ENCODE data around the gene XAGE2. TPM values are rescaled to one million over a fixed set of nuclear protein-coding genes. Genes with fewer than 3 reads are reported as not detected.

XAGE2 gene
- polyA plus RNA-seq, 1 experiment: not detected

GRCh38 chrX:52359614-52360232 lies 9.1 kb upstream of the XAGE2 start:
- Histone ChIP-seq H3K9me3 (ENCODE audit: control insufficient read depth, insufficient read depth, low read length) (no peaks in the 10 kb centered on the region), H3K27ac (ENCODE audit: low read depth, low read length) (no peak overlapping the region), H3K27me3 (ENCODE audit: control insufficient read depth, insufficient read depth, low read length) (no peaks in the 10 kb centered on the region), H3K4me3 (ENCODE audit: low read depth, low read length) (no peak overlapping the region)
- ChIA-PET POLR2A (no interaction called here), CTCF (no interaction called here)
- TF ChIP-seq CTCF (IDR thresholded peaks at IDR 0.05; ENCODE audit: low read depth, low read length): no peak
- DNase-seq (ENCODE audit: low read depth, low spot score): no peak

DNA sequence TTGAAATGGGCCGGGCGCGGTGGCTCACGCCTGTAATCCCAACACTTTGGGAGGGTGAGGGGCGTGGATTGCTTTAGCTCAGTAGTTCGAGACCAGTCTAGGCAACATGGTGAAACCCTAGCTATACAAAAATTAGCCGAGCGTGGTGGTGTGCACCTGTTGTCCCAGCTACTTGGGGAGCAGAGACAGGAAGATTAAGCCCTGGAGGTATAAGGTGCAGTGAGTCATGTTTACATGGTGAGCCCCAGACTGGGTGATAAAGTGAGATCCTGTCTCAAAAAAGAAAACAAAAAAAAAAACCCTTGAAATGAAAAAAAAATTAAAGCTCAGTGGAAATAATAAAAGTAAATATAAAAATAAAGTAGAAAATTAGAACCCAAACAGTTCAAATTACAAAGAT lies 6.9 kb upstream of the XAGE2 start:
- CTCF ChIA-PET: no interaction called here
- H3K4me3 ChIP-seq (ENCODE audit: low read depth, low read length): no peak overlapping the region
- TF ChIP-seq CTCF (IDR thresholded peaks at IDR 0.05; ENCODE audit: low read depth, low read length): no peak
- no peak for DNase-seq (ENCODE audit: low read depth, low spot score)
- no peak overlapping the region for H3K27ac ChIP-seq (ENCODE audit: low read depth, low read length)
- H3K27me3 ChIP-seq (ENCODE audit: control insufficient read depth, insufficient read depth, low read length): no peaks in the 10 kb centered on the region
- POLR2A ChIA-PET: no interaction called here
- no peaks in the 10 kb centered on the region for H3K9me3 ChIP-seq (ENCODE audit: control insufficient read depth, insufficient read depth, low read length)

- ChIA-PET POLR2A (no interaction called here), CTCF (no interaction called here)
- no peak overlapping the region for H3K4me3 ChIP-seq (ENCODE audit: low read depth, low read length)
- no peak for DNase-seq (ENCODE audit: low read depth, low spot score)
- TF ChIP-seq CTCF (IDR thresholded peaks at IDR 0.05; ENCODE audit: low read depth, low read length): peak; percentile 24; the same call in 1 of the 2 replicates
- no peaks in the 10 kb centered on the region for H3K27me3 ChIP-seq (ENCODE audit: control insufficient read depth, insufficient read depth, low read length)
- no peaks in the 10 kb centered on the region for H3K9me3 ChIP-seq (ENCODE audit: control insufficient read depth, insufficient read depth, low read length)
- no peak overlapping the region for H3K27ac ChIP-seq (ENCODE audit: low read depth, low read length)
Measured at GRCh38 chrX:52363247-52363883, 5.5 kb upstream of the XAGE2 start.

GRCh38 chrX:52378870-52379269 lies 10.0 kb downstream of the XAGE2 start:
- no peak overlapping the region for H3K4me3 ChIP-seq (ENCODE audit: low read depth, low read length)
- ChIA-PET CTCF (no interaction called here), POLR2A (no interaction called here)
- no peak overlapping the region for H3K27ac ChIP-seq (ENCODE audit: low read depth, low read length)
- no peaks in the 10 kb centered on the region for H3K9me3 ChIP-seq (ENCODE audit: control insufficient read depth, insufficient read depth, low read length)
- no peak for DNase-seq (ENCODE audit: low read depth, low spot score)
- H3K27me3 ChIP-seq (ENCODE audit: control insufficient read depth, insufficient read depth, low read length): no peaks in the 10 kb centered on the region
- no peak for TF ChIP-seq CTCF (IDR thresholded peaks at IDR 0.05; ENCODE audit: low read depth, low read length)

DNA sequence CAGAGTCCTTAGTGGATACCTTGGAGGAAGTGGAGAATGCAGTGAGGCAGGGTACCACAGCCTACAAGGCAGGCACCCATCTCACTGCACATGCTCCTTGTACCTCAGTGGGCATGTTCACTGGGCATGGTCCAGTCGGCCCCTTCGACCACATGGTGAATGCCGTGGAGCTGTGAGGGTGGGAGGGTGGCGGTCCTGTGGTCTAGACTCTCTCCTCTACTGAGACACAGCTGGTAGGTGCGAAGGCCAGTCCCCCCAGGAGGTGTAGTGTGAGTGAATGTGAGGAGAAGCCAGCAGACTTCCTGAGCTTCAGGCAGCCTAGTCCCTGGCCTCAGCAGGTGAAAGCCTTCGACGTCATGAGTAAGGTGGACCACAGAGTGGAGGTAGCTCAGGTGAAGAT lies 12.2 kb downstream of the XAGE2 start:
- TF ChIP-seq CTCF (IDR thresholded peaks at IDR 0.05; ENCODE audit: low read depth, low read length): no peak
- Histone ChIP-seq H3K27me3 (ENCODE audit: control insufficient read depth, insufficient read depth, low read length) (no peaks in the 10 kb centered on the region), H3K27ac (ENCODE audit: low read depth, low read length) (no peak overlapping the region), H3K4me3 (ENCODE audit: low read depth, low read length) (no peak overlapping the region), H3K9me3 (ENCODE audit: control insufficient read depth, insufficient read depth, low read length) (no peaks in the 10 kb centered on the region)
- DNase-seq (ENCODE audit: low read depth, low spot score): no peak
- POLR2A ChIA-PET: no interaction called here
- CTCF ChIA-PET: no interaction called here

All from AG04450 (cell line).